ENCODE data around the gene TSPAN11. TPM values are rescaled to one million over a fixed set of nuclear protein-coding genes. Genes with fewer than 3 reads are reported as not detected.
A peak's percentile ranks its signal among the peaks of the same experiment; 100 is the strongest.

TSPAN11 gene
- total RNA-seq, 1 donor from 2014 or later = not detected

- no peak for TF ChIP-seq CTCF (IDR thresholded peaks at IDR 0.05; ENCODE audit: insufficient read depth, low read length, severe bottlenecking)
- Histone ChIP-seq H3K27me3 (ENCODE audit: control insufficient read depth, insufficient read depth, low read length) (no peaks in the 10 kb centered on the region), H3K4me3 (ENCODE audit: low read depth, low read length) (no peak overlapping the region), H3K36me3 (ENCODE audit: control insufficient read depth, insufficient read depth, low read length) (no peaks in the 10 kb centered on the region)
- DNase-seq (ENCODE audit: low read depth) (no peak), FAIRE-seq (no peak)
These were observed 75.2 kb downstream of the TSPAN11 start for GRCh38 chr12:31001581-31002360.

- no peak for DNase-seq (ENCODE audit: low read depth)
- no peak for FAIRE-seq
- H3K4me3 ChIP-seq (ENCODE audit: low read depth, low read length) = no peak overlapping the region
- no peaks in the 10 kb centered on the region for H3K36me3 ChIP-seq (ENCODE audit: control insufficient read depth, insufficient read depth, low read length)
- no peak for TF ChIP-seq CTCF (IDR thresholded peaks at IDR 0.05; ENCODE audit: insufficient read depth, low read length, severe bottlenecking)
- no peaks in the 10 kb centered on the region for H3K27me3 ChIP-seq (ENCODE audit: control insufficient read depth, insufficient read depth, low read length)
These were observed 75.8 kb downstream of the TSPAN11 start for GRCh38 chr12:31002361-31002725.

GRCh38 chr12:31002999-31003398, 76.5 kb downstream of the TSPAN11 start:
- FAIRE-seq (no peak), DNase-seq (ENCODE audit: low read depth) (no peak)
- H3K27me3 ChIP-seq (ENCODE audit: control insufficient read depth, insufficient read depth, low read length) = no peaks in the 10 kb centered on the region
- TF ChIP-seq CTCF (IDR thresholded peaks at IDR 0.05; ENCODE audit: insufficient read depth, low read length, severe bottlenecking) = no peak
- H3K4me3 ChIP-seq (ENCODE audit: low read depth, low read length) = no peak overlapping the region
- no peaks in the 10 kb centered on the region for H3K36me3 ChIP-seq (ENCODE audit: control insufficient read depth, insufficient read depth, low read length)

GRCh38 chr12:31003861-31004640, 77.5 kb downstream of the TSPAN11 start:
- DNase-seq (ENCODE audit: low read depth) (no peak), FAIRE-seq (peak; percentile 52)
- Histone ChIP-seq H3K4me3 (ENCODE audit: low read depth, low read length) (no peak overlapping the region), H3K36me3 (ENCODE audit: control insufficient read depth, insufficient read depth, low read length) (no peaks in the 10 kb centered on the region), H3K27me3 (ENCODE audit: control insufficient read depth, insufficient read depth, low read length) (no peaks in the 10 kb centered on the region)
- TF ChIP-seq CTCF (IDR thresholded peaks at IDR 0.05; ENCODE audit: insufficient read depth, low read length, severe bottlenecking) = no peak

- FAIRE-seq (no peak), DNase-seq (ENCODE audit: low read depth) (no peak)
- TF ChIP-seq CTCF (IDR thresholded peaks at IDR 0.05; ENCODE audit: insufficient read depth, low read length, severe bottlenecking) = no peak
- Histone ChIP-seq H3K4me3 (ENCODE audit: low read depth, low read length) (no peak overlapping the region), H3K36me3 (ENCODE audit: control insufficient read depth, insufficient read depth, low read length) (no peaks in the 10 kb centered on the region), H3K27me3 (ENCODE audit: control insufficient read depth, insufficient read depth, low read length) (no peaks in the 10 kb centered on the region)
These were observed 78.1 kb downstream of the TSPAN11 start for GRCh38 chr12:31004666-31005065.
